Fibroblast of the aortic adventitia (primary cell): Measurements from ENCODE around the gene DNAL1. TPM values are rescaled to one million over a fixed set of nuclear protein-coding genes. Genes with fewer than 3 reads are reported as not detected.

Experiments
- DNase-seq: peaks from one replicate; pipeline ENCODE4 v3.0.0-alpha.2; 2010; ENCODE audit warnings: low read depth
- H3K4me3 ChIP-seq: 2 replicates; pipeline ENCODE4 v1.5.1; 2011; ENCODE audit warnings: low read depth, mild to moderate bottlenecking, control low read depth, low read length, moderate library complexity
- total RNA-seq: library from RNA; depleted of rRNA; stranded (reverse); fragments of >200 nt; gene quantifications from 2 replicates; pipeline ENCODE4 v1.2.3, GENCODE V29; 2012; ENCODE audit warnings: low replicate concordance
- TF ChIP-seq, protein P1 (sequence below): IDR thresholded peaks from 2 replicates; pipeline ENCODE4 v1.5.1; 2011; ENCODE audit warnings: mild to moderate bottlenecking, low read length, control low read depth, inconsistent platforms; ENCODE audit not compliant: insufficient read depth

The DNAL1 gene
- total RNA-seq, 1 donor, result 12.7 TPM

- TF ChIP-seq, protein P1, sequence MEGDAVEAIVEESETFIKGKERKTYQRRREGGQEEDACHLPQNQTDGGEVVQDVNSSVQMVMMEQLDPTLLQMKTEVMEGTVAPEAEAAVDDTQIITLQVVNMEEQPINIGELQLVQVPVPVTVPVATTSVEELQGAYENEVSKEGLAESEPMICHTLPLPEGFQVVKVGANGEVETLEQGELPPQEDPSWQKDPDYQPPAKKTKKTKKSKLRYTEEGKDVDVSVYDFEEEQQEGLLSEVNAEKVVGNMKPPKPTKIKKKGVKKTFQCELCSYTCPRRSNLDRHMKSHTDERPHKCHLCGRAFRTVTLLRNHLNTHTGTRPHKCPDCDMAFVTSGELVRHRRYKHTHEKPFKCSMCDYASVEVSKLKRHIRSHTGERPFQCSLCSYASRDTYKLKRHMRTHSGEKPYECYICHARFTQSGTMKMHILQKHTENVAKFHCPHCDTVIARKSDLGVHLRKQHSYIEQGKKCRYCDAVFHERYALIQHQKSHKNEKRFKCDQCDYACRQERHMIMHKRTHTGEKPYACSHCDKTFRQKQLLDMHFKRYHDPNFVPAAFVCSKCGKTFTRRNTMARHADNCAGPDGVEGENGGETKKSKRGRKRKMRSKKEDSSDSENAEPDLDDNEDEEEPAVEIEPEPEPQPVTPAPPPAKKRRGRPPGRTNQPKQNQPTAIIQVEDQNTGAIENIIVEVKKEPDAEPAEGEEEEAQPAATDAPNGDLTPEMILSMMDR, result no peak
- peak; percentile 25 for DNase-seq
Measured at GRCh38 chr14:73712540-73713180, 67.9 kb downstream of the DNAL1 start.

DNA sequence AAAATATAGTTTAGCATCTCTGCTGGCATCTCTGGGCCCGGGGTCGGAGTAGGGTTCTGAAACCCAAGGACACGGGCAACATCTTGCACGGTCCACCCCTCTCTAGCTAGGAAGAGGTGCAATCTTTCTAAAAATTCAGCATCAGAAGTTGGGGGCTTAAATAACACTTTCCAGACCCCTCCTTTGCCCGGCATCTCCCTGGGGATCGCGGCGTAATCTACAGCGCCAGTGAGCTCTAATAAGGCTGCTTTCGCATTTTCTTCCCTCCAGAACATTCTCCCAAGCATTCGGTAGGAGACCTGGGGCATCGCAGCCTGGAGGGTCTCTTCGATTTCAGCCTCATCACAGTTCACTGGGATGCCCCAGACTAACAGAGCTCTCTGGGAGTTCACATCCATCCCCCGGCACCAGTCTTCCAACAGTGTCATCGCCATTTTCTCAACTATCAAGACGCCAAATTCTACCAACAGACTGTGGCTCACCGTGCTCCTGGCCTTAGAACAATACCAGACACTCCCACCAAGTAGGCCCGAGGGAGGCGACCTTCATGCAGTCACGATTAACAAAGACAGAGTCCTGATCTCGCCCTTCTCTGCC, 68.5 kb downstream of the DNAL1 start:
- TF ChIP-seq, protein P1, result no peak
- DNase-seq, result peak; percentile 47
- peak overlapping the region; percentile 89 for H3K4me3 ChIP-seq

More at GRCh38 chr14:73712540-73713180, 67.9 kb downstream of the DNAL1 start:
- H3K4me3 ChIP-seq, result peak overlapping the region; percentile 89

- peak; percentile 64 for DNase-seq
- TF ChIP-seq, protein P1, result no peak
- peak within 1 kb of the TSS; percentile 89 for H3K4me3 ChIP-seq
Measured at GRCh38 chr14:73713803-73714655, 69.2 kb downstream of the DNAL1 start, which contains the start of gene PNMA1. TSS of gene PNMA1 (minus strand) at chr14:73714384. CDS start at chr14:73713639, 745 bp downstream.

GRCh38 chr14:73714656-73715081, 69.9 kb downstream of the DNAL1 start:
- DNase-seq, result peak; percentile 34
- TF ChIP-seq, protein P1, result no peak
- peak overlapping the region; percentile 89 for H3K4me3 ChIP-seq

GRCh38 chr14:73715707-73716106, 70.9 kb downstream of the DNAL1 start:
- H3K4me3 ChIP-seq, result no peak overlapping the region
- DNase-seq, result no peak
- TF ChIP-seq, protein P1, result no peak

- peak; percentile 29 for DNase-seq
- TF ChIP-seq, protein P1, result no peak
- no peak overlapping the region for H3K4me3 ChIP-seq
Measured at GRCh38 chr14:73717266-73717665, 72.5 kb downstream of the DNAL1 start.
